ENCODE measurements around the gene PIGH. TPM values are rescaled to one million over a fixed set of nuclear protein-coding genes. Genes with fewer than 3 reads are reported as not detected.

PIGH gene
- total and polyA plus RNA-seq, 10 of the 15 experiments (the other 5 are each of a cell fraction or from before 2014, with no cell fraction given) = 15.5 to 46.6 (median 22.3) TPM

- Histone ChIP-seq H3K4me1 (ENCODE audit: control insufficient read depth, insufficient read depth, low read length) (no peaks in the 10 kb centered on the region), H3K4me3 (no peak overlapping the region), H3K27me3 (replicated peaks in 1 of 2; ENCODE audit: control insufficient read depth in 2 of 2, insufficient read depth in 2 of 2, low read length in 1 of 2) (no peaks in the 10 kb centered on the region), H3K9ac (ENCODE audit: control insufficient read depth, insufficient read depth, low read length) (no peak overlapping the region), H3K79me2 (ENCODE audit: control insufficient read depth, insufficient read depth, low read length) (no peaks in the 10 kb centered on the region), H3K9me3 (replicated peaks; ENCODE audit: control insufficient read depth, insufficient read depth, low read length) (no peaks in the 10 kb centered on the region), H3K36me3 (ENCODE audit: control insufficient read depth in 2 of 2, insufficient read depth in 2 of 2, low read length in 1 of 2) (no peaks in the 10 kb centered on the region), H4K20me1 (ENCODE audit: control insufficient read depth, insufficient read depth) (peaks cover 2% of the 10 kb centered on the region; the same call in 1 of the 2 replicates), H3K4me2 (ENCODE audit: control insufficient read depth, insufficient read depth) (no peak overlapping the region), H3K27ac (ENCODE audit: control insufficient read depth, insufficient read depth) (no peak overlapping the region), H2AFZ (ENCODE audit: control insufficient read depth, low read depth, low read length) (no peak overlapping the region)
- in situ Hi-C loops (cut with MboI) = no loop called here
- BruUV-seq (replicated peaks) = no TSS peak
- ChIA-PET CTCF (interaction anchor here (0.6 to 27.6 kb wide), 45 partner anchors 8 to 286 kb away, joined by 3 to 583 read pairs (median 5); partner anchors contain the start of genes PLEK2, PLEKHH1 and RDH12), SMC1A (ENCODE audit: uncharacterized antibody, unreplicated experiment) (interaction anchor here (0.9 to 6.1 kb wide), 24 partner anchors 9 to 225 kb away, joined by 3 to 185 read pairs (median 7); no protein-coding TSS in a partner anchor), POLR2A (interaction anchor here (1.3 kb wide), 2 partner anchors 44 to 45 kb away, joined by 3 read pairs; no protein-coding TSS in a partner anchor), RAD21 (ENCODE audit: unreplicated experiment) (interaction anchor here (1.0 to 5.8 kb wide), 20 partner anchors 9 to 212 kb away, joined by 3 to 176 read pairs (median 5); partner anchors contain the start of genes ATP6V1D and EIF2S1)
- intact Hi-C loops (cut with micrococcal nuclease; ENCODE audit: unreplicated experiment) = loop anchor here (1.0 kb wide), 2 partner anchors 46 to 145 kb away; no protein-coding TSS in a partner anchor
- WGBS (ENCODE audit: insufficient coverage, insufficient replicate concordance, low lambda C conversion rate, missing lambda C conversion rate) = 58% methylated on average over 19 of the region's 19 CpGs
- no peak for FAIRE-seq
- no peak for DNase-seq (ENCODE audit: low read depth, low spot score)
- ATAC-seq = no peak
- no peak for TF ChIP-seq ZNF207 (IDR thresholded peaks at IDR 0.05; ENCODE audit: borderline replicate concordance)
- TF ChIP-seq SKIL (IDR thresholded peaks at IDR 0.05; ENCODE audit: low read depth, poor library complexity, severe bottlenecking) = no peak
- no peak for TF ChIP-seq FOS (IDR thresholded peaks at IDR 0.05; ENCODE audit: borderline replicate concordance, extremely low read depth, insufficient read length)
- TF ChIP-seq ETV6 (conservative IDR thresholded peaks at IDR 0.05 in 1 of 2, IDR thresholded peaks at IDR 0.05 in 1 of 2; ENCODE audit: borderline replicate concordance in 1 of 2, low read depth in 1 of 2) = no peak
- no peak for TF ChIP-seq NKRF (conservative IDR thresholded peaks at IDR 0.05)
- TF ChIP-seq CUX1 (IDR thresholded peaks at IDR 0.05; ENCODE audit: insufficient replicate concordance, low read depth, low read length) = no peak
- no peak for TF ChIP-seq NBN (IDR thresholded peaks at IDR 0.05)
- TF ChIP-seq SREBF2 (IDR thresholded peaks at IDR 0.05; ENCODE audit: low read length) = no peak
- no peak for TF ChIP-seq KAT2A (conservative IDR thresholded peaks at IDR 0.05; ENCODE audit: control insufficient read depth, low read depth, low read length)
- TF ChIP-seq BCL3 (IDR thresholded peaks at IDR 0.05; ENCODE audit: borderline replicate concordance, insufficient read depth, low read depth, low read length, poor library complexity, severe bottlenecking) = no peak
- no peak for TF ChIP-seq FOXM1 (IDR thresholded peaks at IDR 0.05; ENCODE audit: low read depth, low read length)
- TF ChIP-seq NFYA (IDR thresholded peaks at IDR 0.05; ENCODE audit: borderline replicate concordance, low read depth, low read length) = no peak
Observed at GRCh38 chr14:67571991-67572323, 28.1 kb downstream of the PIGH start.
